Measurements from ENCODE around the gene TP53I11. TPM values are rescaled to one million over a fixed set of nuclear protein-coding genes. Genes with fewer than 3 reads are reported as not detected.

TP53I11 gene
- total RNA-seq, 1 donor from 2014 or later: 6.8 TPM

GRCh38 chr11:44979543-44980399 is 29.1 kb upstream of the TP53I11 start:
- no peak overlapping the region for H3K27ac ChIP-seq (ENCODE audit: low read depth, low read length)
- no peak overlapping the region for H3K9ac ChIP-seq (ENCODE audit: low read depth in 1 of 3, low read length in 3 of 3)
- no peaks in the 10 kb centered on the region for H3K27me3 ChIP-seq (ENCODE audit: control insufficient read depth in 3 of 3, insufficient read depth in 3 of 3, low read length in 3 of 3)
- H3K36me3 ChIP-seq (ENCODE audit: control insufficient read depth in 3 of 3, insufficient read depth in 3 of 3, low read length in 3 of 3): no peaks in the 10 kb centered on the region
- no peak overlapping the region for H3K4me3 ChIP-seq (ENCODE audit: low read length in 3 of 3)
- H3K4me1 ChIP-seq (ENCODE audit: control insufficient read depth in 3 of 3, insufficient read depth in 3 of 3, low read length in 3 of 3): peaks cover 6 to 24% (median 17%) of the 10 kb centered on the region in 3 donors
- no peaks in the 10 kb centered on the region for H3K9me3 ChIP-seq (ENCODE audit: control insufficient read depth in 3 of 3, low read length in 3 of 3)

GRCh38 chr11:44978961-44979331 is 28.3 kb upstream of the TP53I11 start:
- Histone ChIP-seq H3K36me3 (ENCODE audit: control insufficient read depth in 3 of 3, insufficient read depth in 3 of 3, low read length in 3 of 3) (no peaks in the 10 kb centered on the region), H3K4me3 (ENCODE audit: low read length in 3 of 3) (no peak overlapping the region), H3K9ac (ENCODE audit: low read depth in 1 of 3, low read length in 3 of 3) (no peak overlapping the region), H3K27ac (ENCODE audit: low read depth, low read length) (no peak overlapping the region), H3K27me3 (ENCODE audit: control insufficient read depth in 3 of 3, insufficient read depth in 3 of 3, low read length in 3 of 3) (no peaks in the 10 kb centered on the region), H3K9me3 (ENCODE audit: control insufficient read depth in 3 of 3, low read length in 3 of 3) (no peaks in the 10 kb centered on the region), H3K4me1 (ENCODE audit: control insufficient read depth in 3 of 3, insufficient read depth in 3 of 3, low read length in 3 of 3) (peaks cover 6 to 24% (median 17%) of the 10 kb centered on the region in 3 donors)

- Histone ChIP-seq H3K9ac (ENCODE audit: low read depth in 1 of 3, low read length in 3 of 3) (no peak overlapping the region), H3K9me3 (ENCODE audit: control insufficient read depth in 3 of 3, low read length in 3 of 3) (no peaks in the 10 kb centered on the region), H3K36me3 (ENCODE audit: control insufficient read depth in 3 of 3, insufficient read depth in 3 of 3, low read length in 3 of 3) (no peaks in the 10 kb centered on the region), H3K27ac (ENCODE audit: low read depth, low read length) (no peak overlapping the region), H3K27me3 (ENCODE audit: control insufficient read depth in 3 of 3, insufficient read depth in 3 of 3, low read length in 3 of 3) (no peaks in the 10 kb centered on the region), H3K4me1 (ENCODE audit: control insufficient read depth in 3 of 3, insufficient read depth in 3 of 3, low read length in 3 of 3) (peaks cover 6 to 24% (median 17%) of the 10 kb centered on the region in 3 donors), H3K4me3 (ENCODE audit: low read length in 3 of 3) (no peak overlapping the region)
These were observed 27.7 kb upstream of the TP53I11 start for GRCh38 chr11:44978274-44978960.

GRCh38 chr11:44977493-44977984 is 26.9 kb upstream of the TP53I11 start:
- no peaks in the 10 kb centered on the region for H3K36me3 ChIP-seq (ENCODE audit: control insufficient read depth in 3 of 3, insufficient read depth in 3 of 3, low read length in 3 of 3)
- no peak overlapping the region for H3K9ac ChIP-seq (ENCODE audit: low read depth in 1 of 3, low read length in 3 of 3)
- H3K27ac ChIP-seq (ENCODE audit: low read depth, low read length): no peak overlapping the region
- peaks cover 6 to 24% (median 17%) of the 10 kb centered on the region in 3 donors for H3K4me1 ChIP-seq (ENCODE audit: control insufficient read depth in 3 of 3, insufficient read depth in 3 of 3, low read length in 3 of 3)
- H3K4me3 ChIP-seq (ENCODE audit: low read length in 3 of 3): no peak overlapping the region
- no peaks in the 10 kb centered on the region for H3K9me3 ChIP-seq (ENCODE audit: control insufficient read depth in 3 of 3, low read length in 3 of 3)
- no peaks in the 10 kb centered on the region for H3K27me3 ChIP-seq (ENCODE audit: control insufficient read depth in 3 of 3, insufficient read depth in 3 of 3, low read length in 3 of 3)

- H3K4me1 ChIP-seq (ENCODE audit: control insufficient read depth in 3 of 3, insufficient read depth in 3 of 3, low read length in 3 of 3): peaks cover 6 to 24% (median 17%) of the 10 kb centered on the region in 3 donors
- no peaks in the 10 kb centered on the region for H3K36me3 ChIP-seq (ENCODE audit: control insufficient read depth in 3 of 3, insufficient read depth in 3 of 3, low read length in 3 of 3)
- H3K27ac ChIP-seq (ENCODE audit: low read depth, low read length): no peak overlapping the region
- no peaks in the 10 kb centered on the region for H3K9me3 ChIP-seq (ENCODE audit: control insufficient read depth in 3 of 3, low read length in 3 of 3)
- no peak overlapping the region for H3K9ac ChIP-seq (ENCODE audit: low read depth in 1 of 3, low read length in 3 of 3)
- H3K4me3 ChIP-seq (ENCODE audit: low read length in 3 of 3): no peak overlapping the region
- no peaks in the 10 kb centered on the region for H3K27me3 ChIP-seq (ENCODE audit: control insufficient read depth in 3 of 3, insufficient read depth in 3 of 3, low read length in 3 of 3)
These were observed 25.9 kb upstream of the TP53I11 start for GRCh38 chr11:44976576-44976975.

- no peaks in the 10 kb centered on the region for H3K27me3 ChIP-seq (ENCODE audit: control insufficient read depth in 3 of 3, insufficient read depth in 3 of 3, low read length in 3 of 3)
- no peak overlapping the region for H3K27ac ChIP-seq (ENCODE audit: low read depth, low read length)
- H3K36me3 ChIP-seq (ENCODE audit: control insufficient read depth in 3 of 3, insufficient read depth in 3 of 3, low read length in 3 of 3): no peaks in the 10 kb centered on the region
- H3K9me3 ChIP-seq (ENCODE audit: control insufficient read depth in 3 of 3, low read length in 3 of 3): no peaks in the 10 kb centered on the region
- H3K4me1 ChIP-seq (ENCODE audit: control insufficient read depth in 3 of 3, insufficient read depth in 3 of 3, low read length in 3 of 3): peaks cover 4 to 20% (median 7%) of the 10 kb centered on the region in 3 donors
- H3K4me3 ChIP-seq (ENCODE audit: low read length in 3 of 3): no peak overlapping the region
- H3K9ac ChIP-seq (ENCODE audit: low read depth in 1 of 3, low read length in 3 of 3): no peak overlapping the region
These were observed 23.8 kb upstream of the TP53I11 start for GRCh38 chr11:44974402-44975000.

- Histone ChIP-seq H3K27ac (ENCODE audit: low read depth, low read length) (no peak overlapping the region), H3K4me3 (ENCODE audit: low read length in 3 of 3) (no peak overlapping the region), H3K36me3 (ENCODE audit: control insufficient read depth in 3 of 3, insufficient read depth in 3 of 3, low read length in 3 of 3) (no peaks in the 10 kb centered on the region), H3K4me1 (ENCODE audit: control insufficient read depth in 3 of 3, insufficient read depth in 3 of 3, low read length in 3 of 3) (peaks cover 4 to 15% (median 5%) of the 10 kb centered on the region in 3 donors), H3K9me3 (ENCODE audit: control insufficient read depth in 3 of 3, low read length in 3 of 3) (no peaks in the 10 kb centered on the region), H3K9ac (ENCODE audit: low read depth in 1 of 3, low read length in 3 of 3) (no peak overlapping the region), H3K27me3 (ENCODE audit: control insufficient read depth in 3 of 3, insufficient read depth in 3 of 3, low read length in 3 of 3) (no peaks in the 10 kb centered on the region)
These were observed 23.1 kb upstream of the TP53I11 start for GRCh38 chr11:44973632-44974401.

GRCh38 chr11:44972746-44973435 is 22.2 kb upstream of the TP53I11 start:
- H3K27ac ChIP-seq (ENCODE audit: low read depth, low read length): no peak overlapping the region
- no peak overlapping the region for H3K9ac ChIP-seq (ENCODE audit: low read depth in 1 of 3, low read length in 3 of 3)
- no peaks in the 10 kb centered on the region for H3K36me3 ChIP-seq (ENCODE audit: control insufficient read depth in 3 of 3, insufficient read depth in 3 of 3, low read length in 3 of 3)
- H3K9me3 ChIP-seq (ENCODE audit: control insufficient read depth in 3 of 3, low read length in 3 of 3): no peaks in the 10 kb centered on the region
- peaks cover 0 to 6% (median 3%) of the 10 kb centered on the region in 3 donors for H3K4me1 ChIP-seq (ENCODE audit: control insufficient read depth in 3 of 3, insufficient read depth in 3 of 3, low read length in 3 of 3)
- no peaks in the 10 kb centered on the region for H3K27me3 ChIP-seq (ENCODE audit: control insufficient read depth in 3 of 3, insufficient read depth in 3 of 3, low read length in 3 of 3)
- no peak overlapping the region for H3K4me3 ChIP-seq (ENCODE audit: low read length in 3 of 3)

- Histone ChIP-seq H3K9ac (ENCODE audit: low read depth in 1 of 3, low read length in 3 of 3) (no peak overlapping the region), H3K27me3 (ENCODE audit: control insufficient read depth in 3 of 3, insufficient read depth in 3 of 3, low read length in 3 of 3) (no peaks in the 10 kb centered on the region), H3K27ac (ENCODE audit: low read depth, low read length) (no peak overlapping the region), H3K4me1 (ENCODE audit: control insufficient read depth in 3 of 3, insufficient read depth in 3 of 3, low read length in 3 of 3) (no peaks in the 10 kb centered on the region), H3K36me3 (ENCODE audit: control insufficient read depth in 3 of 3, insufficient read depth in 3 of 3, low read length in 3 of 3) (no peaks in the 10 kb centered on the region), H3K9me3 (ENCODE audit: control insufficient read depth in 3 of 3, low read length in 3 of 3) (no peaks in the 10 kb centered on the region), H3K4me3 (ENCODE audit: low read length in 3 of 3) (no peak overlapping the region)
These were observed 20.5 kb upstream of the TP53I11 start for GRCh38 chr11:44971185-44971584.

Measured in skeletal muscle tissue (tissue), 4 donors.